Measurements from ENCODE around the gene FARP1.

DNA sequence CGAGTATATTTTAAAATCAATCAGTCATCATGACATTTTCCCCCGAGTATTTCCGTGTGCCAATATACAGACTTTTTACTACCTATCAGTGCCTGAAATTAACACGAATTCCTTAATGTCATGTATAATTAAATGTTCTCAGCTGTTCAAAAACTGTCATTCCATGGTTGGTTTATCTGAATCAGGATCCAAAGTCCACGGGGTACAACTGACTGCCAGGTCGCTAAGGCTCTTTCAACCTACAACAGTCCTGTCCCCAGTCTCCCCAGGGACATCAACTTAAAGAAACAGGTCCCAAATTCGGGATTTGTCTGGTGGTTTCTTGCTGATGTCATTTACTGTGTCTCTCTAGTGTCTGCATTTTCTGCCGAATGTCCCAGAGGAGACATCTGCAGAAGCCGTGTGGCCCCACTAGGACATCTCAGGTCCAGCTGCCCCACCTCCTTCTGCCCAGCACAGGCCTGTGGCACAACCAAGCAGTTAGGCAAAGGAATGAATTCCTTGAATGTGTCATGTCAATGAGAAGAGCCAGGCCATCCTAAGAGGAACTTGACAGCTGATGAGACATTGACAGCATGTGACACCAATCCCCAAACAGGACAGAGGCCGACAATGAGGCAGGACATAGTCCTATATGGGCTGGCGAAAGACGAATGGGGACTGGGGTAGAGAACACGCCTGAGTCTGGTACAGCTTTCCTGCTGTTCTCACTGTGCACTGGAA is 324.5 kb downstream of the FARP1 start:
- TF ChIP-seq, protein P1, sequence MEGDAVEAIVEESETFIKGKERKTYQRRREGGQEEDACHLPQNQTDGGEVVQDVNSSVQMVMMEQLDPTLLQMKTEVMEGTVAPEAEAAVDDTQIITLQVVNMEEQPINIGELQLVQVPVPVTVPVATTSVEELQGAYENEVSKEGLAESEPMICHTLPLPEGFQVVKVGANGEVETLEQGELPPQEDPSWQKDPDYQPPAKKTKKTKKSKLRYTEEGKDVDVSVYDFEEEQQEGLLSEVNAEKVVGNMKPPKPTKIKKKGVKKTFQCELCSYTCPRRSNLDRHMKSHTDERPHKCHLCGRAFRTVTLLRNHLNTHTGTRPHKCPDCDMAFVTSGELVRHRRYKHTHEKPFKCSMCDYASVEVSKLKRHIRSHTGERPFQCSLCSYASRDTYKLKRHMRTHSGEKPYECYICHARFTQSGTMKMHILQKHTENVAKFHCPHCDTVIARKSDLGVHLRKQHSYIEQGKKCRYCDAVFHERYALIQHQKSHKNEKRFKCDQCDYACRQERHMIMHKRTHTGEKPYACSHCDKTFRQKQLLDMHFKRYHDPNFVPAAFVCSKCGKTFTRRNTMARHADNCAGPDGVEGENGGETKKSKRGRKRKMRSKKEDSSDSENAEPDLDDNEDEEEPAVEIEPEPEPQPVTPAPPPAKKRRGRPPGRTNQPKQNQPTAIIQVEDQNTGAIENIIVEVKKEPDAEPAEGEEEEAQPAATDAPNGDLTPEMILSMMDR (IDR thresholded peaks at IDR 0.05; ENCODE audit: insufficient read depth, low read depth, low read length) = no peak
- no peak for TF ChIP-seq EZH2 (IDR thresholded peaks at IDR 0.05; ENCODE audit: insufficient read depth, low read length)

Measured in astrocyte (in vitro differentiated cells and primary cell).